GM23338 (cell line): Measurements from ENCODE around the gene EXOC6. TPM values are rescaled to one million over a fixed set of nuclear protein-coding genes. Genes with fewer than 3 reads are reported as not detected.

Experiments
- ATAC-seq: fragments of 200-7000 bp; cut with Tn5 transposase; 3 replicates; pipeline ENCODE4 v1.9.1; 2020
- DNase-seq: peaks from one replicate; pipeline ENCODE4 v3.0.0-alpha.2; 2015; ENCODE audit warnings: low spot score
- H2AFZ ChIP-seq: fragments of 200-600 bp; sonication (generic); 2 replicates; pipeline ENCODE4 v1.8.0; 2016; ENCODE audit warnings: antibody characterized with exemption, mild to moderate bottlenecking, moderate library complexity
- H3F3A ChIP-seq: fragments of 200-600 bp; sonication (generic); replicated peaks from 2 replicates; pipeline ENCODE4 v1.8.0; 2017; ENCODE audit warnings: antibody characterized with exemption, mixed run types, low read depth
- H3K27ac ChIP-seq: fragments of 200-600 bp; sonication (generic); 2 replicates; pipeline ENCODE4 v1.6.1; 2016; ENCODE audit warnings: low read depth
- H3K27me3 ChIP-seq: fragments of 200-600 bp; sonication (generic); 2 replicates; pipeline ENCODE4 v1.8.0; 2016; ENCODE audit warnings: mild to moderate bottlenecking, mixed run types, moderate library complexity; ENCODE audit not compliant: insufficient read depth
- H3K36me3 ChIP-seq: fragments of 200-600 bp; sonication (generic); 2 replicates; pipeline ENCODE4 v1.8.0; 2016; ENCODE audit warnings: mild to moderate bottlenecking; ENCODE audit not compliant: insufficient read depth
- H3K4me1 ChIP-seq: fragments of 200-600 bp; sonication (generic); 2 replicates; pipeline ENCODE4 v1.8.0; 2016; ENCODE audit warnings: mild to moderate bottlenecking, moderate library complexity; ENCODE audit not compliant: insufficient read depth
- H3K4me2 ChIP-seq: fragments of 200-600 bp; sonication (generic); 2 replicates; pipeline ENCODE4 v1.7.1; 2017; ENCODE audit warnings: mixed run types
- H3K4me3 ChIP-seq: fragments of 200-600 bp; sonication (generic); 2 replicates; pipeline ENCODE4 v1.6.1; 2016; ENCODE audit warnings: mixed run types
- H3K79me2 ChIP-seq: fragments of 200-600 bp; sonication (generic); replicated peaks from 2 replicates; pipeline ENCODE4 v1.8.0; 2017; ENCODE audit warnings: mild to moderate bottlenecking; ENCODE audit not compliant: insufficient read depth
- H3K9me2 ChIP-seq: fragments of 200-600 bp; sonication (generic); 2 replicates; pipeline ENCODE4 v1.8.0; 2017; ENCODE audit not compliant: insufficient read depth
- H4K20me1 ChIP-seq: fragments of 200-600 bp; sonication (generic); replicated peaks from 2 replicates; pipeline ENCODE4 v1.8.0; 2017; ENCODE audit warnings: mild to moderate bottlenecking; ENCODE audit not compliant: insufficient read depth
- H3K27ac Mint-ChIP-seq: 2 replicates; pipeline ENCODE4 v1.8.0; 2020; ENCODE audit warnings: inconsistent platforms, mild to moderate bottlenecking, moderate library complexity, mixed read lengths
- H3K27me3 Mint-ChIP-seq: 3 replicates; pipeline ENCODE4 v1.8.0; 2022; ENCODE audit warnings: low read depth, mild to moderate bottlenecking, moderate library complexity, mixed read lengths, inconsistent platforms; ENCODE audit not compliant: insufficient read depth, poor library complexity
- H3K36me3 Mint-ChIP-seq: 3 replicates; pipeline ENCODE4 v1.8.0; 2021; ENCODE audit warnings: low read depth, mild to moderate bottlenecking, inconsistent platforms, moderate library complexity, mixed read lengths
- H3K4me1 Mint-ChIP-seq: 3 replicates; pipeline ENCODE4 v1.8.0; 2020; ENCODE audit warnings: mild to moderate bottlenecking, inconsistent platforms, mixed read lengths
- H3K4me3 Mint-ChIP-seq: 3 replicates; pipeline ENCODE4 v1.8.0; 2021; ENCODE audit warnings: moderate library complexity, mild to moderate bottlenecking, inconsistent platforms, mixed read lengths
- H3K9me3 Mint-ChIP-seq: 3 replicates; pipeline ENCODE4 v1.8.0; 2020; ENCODE audit warnings: moderate library complexity, mild to moderate bottlenecking, inconsistent platforms, mixed read lengths
- CREB1 ChIP-seq: fragments of 250-450 bp; sonication (Bioruptor Pico); IDR thresholded peaks from 2 replicates; pipeline ENCODE4 v1.5.0; 2020; ENCODE audit warnings: low read depth, mild to moderate bottlenecking, moderate library complexity
- CTCF ChIP-seq, 2 experiments: fragments of 200-600 bp in 1 of 2; sonication (generic) in 1 of 2; conservative IDR thresholded peaks; 2 replicates each; pipeline versions ENCODE4 v1.5.1 to v1.6.1; 2016 to 2017; ENCODE audit warnings: antibody characterized with exemption in 2 of 2, low read depth in 2 of 2, mild to moderate bottlenecking in 2 of 2, moderate library complexity in 1 of 2
- EZH2 ChIP-seq: fragments of 200-600 bp; sonication (generic); IDR thresholded peaks from one replicate; pipeline ENCODE4 v1.8.0; 2017; ENCODE audit warnings: antibody characterized with exemption, mild to moderate bottlenecking, low read depth; ENCODE audit not compliant: unreplicated experiment
- EZH2phosphoT487 ChIP-seq: fragments of 200-600 bp; sonication (generic); IDR thresholded peaks from one replicate; pipeline ENCODE4 v1.8.1; 2018; ENCODE audit warnings: antibody characterized with exemption; ENCODE audit not compliant: unreplicated experiment
- JUNB ChIP-seq: IDR thresholded peaks from one replicate; pipeline ENCODE4 v1.6.1; 2016; ENCODE audit warnings: antibody characterized with exemption; ENCODE audit not compliant: unreplicated experiment
- NANOG ChIP-seq: IDR thresholded peaks from 2 replicates; pipeline ENCODE4 v1.6.1; 2016; ENCODE audit warnings: antibody characterized with exemption, borderline replicate concordance
- POLR2AphosphoS5 ChIP-seq: IDR thresholded peaks from 2 replicates; pipeline ENCODE4 v1.6.1; 2016; ENCODE audit warnings: antibody characterized with exemption, low read depth
- REST ChIP-seq: IDR thresholded peaks from one replicate; pipeline ENCODE4 v1.6.1; 2018; ENCODE audit warnings: antibody characterized with exemption; ENCODE audit not compliant: unreplicated experiment
- ZNF114 ChIP-seq: fragments of 250-450 bp; sonication (Bioruptor Pico); IDR thresholded peaks from 2 replicates; pipeline ENCODE4 v1.5.0; 2020; ENCODE audit warnings: mild to moderate bottlenecking, moderate library complexity
- ZNF331 ChIP-seq: fragments of 250-450 bp; sonication (Bioruptor Pico); IDR thresholded peaks from 2 replicates; pipeline ENCODE4 v1.5.0; 2020; ENCODE audit warnings: low read depth, mild to moderate bottlenecking, moderate library complexity
- ZNF462 ChIP-seq: fragments of 250-450 bp; sonication (Bioruptor Pico); IDR thresholded peaks from 2 replicates; pipeline ENCODE4 v1.5.0; 2020; ENCODE audit warnings: mild to moderate bottlenecking, moderate library complexity
- polyA plus RNA-seq: library from polyadenylated mRNA; unstranded; fragments of >200 nt; fragmentation: Nextera tagmentation; extraction: Ambion mirVana; gene quantifications from 2 replicates; pipeline ENCODE4 v1.2.1, GENCODE V29; 2016
- total RNA-seq: library from RNA; depleted of rRNA; stranded (reverse); fragments of >200 nt; shearing (Covaris generic); gene quantifications from 2 replicates; pipeline ENCODE4 v1.2.3, GENCODE V29; 2014

Gene EXOC6
- total and polyA plus RNA-seq, 2 experiments from 2014 or later: 5.0 to 6.0 TPM

GRCh38 chr10:92822060-92822634 is 26.2 kb upstream of the EXOC6 start:
- H3K27ac Mint-ChIP-seq: 0 out of 2 replicates have a peak overlapping the region, but pooled peaks have one; percentile 14
- no peak for DNase-seq
- ATAC-seq: peak; percentile 61
- Histone ChIP-seq H3K4me1 (no peaks in the 10 kb centered on the region), H3F3A (no peaks in the 10 kb centered on the region), H3K79me2 (no peaks in the 10 kb centered on the region), H3K27ac (no peak overlapping the region), H3K36me3 (no peaks in the 10 kb centered on the region), H4K20me1 (no peaks in the 10 kb centered on the region), H3K27me3 (no peaks in the 10 kb centered on the region), H3K4me2 (no peak overlapping the region), H3K4me3 (no peak overlapping the region), H2AFZ (no peak overlapping the region), H3K9me2 (no peaks in the 10 kb centered on the region)
- H3K36me3 Mint-ChIP-seq: no peaks in the 10 kb centered on the region
- H3K9me3 Mint-ChIP-seq: no peaks in the 10 kb centered on the region
- no peak overlapping the region for H3K4me3 Mint-ChIP-seq
- TF ChIP-seq JUNB (no peak), CREB1 (CRISPR knock-in tag) (no peak), REST (no peak), ZNF462 (CRISPR knock-in tag) (no peak), ZNF331 (no peak), POLR2AphosphoS5 (no peak), ZNF114 (no peak), NANOG (no peak), EZH2 (no peak), CTCF (conservative IDR thresholded peaks at IDR 0.05; ENCODE audit: low read depth in 2 of 2) (no peak), EZH2phosphoT487 (no peak)
- H3K27me3 Mint-ChIP-seq: peaks cover 5% of the 10 kb centered on the region
- peaks cover 6% of the 10 kb centered on the region; the same call in 2 of the 3 replicates for H3K4me1 Mint-ChIP-seq
